ENCODE data around the gene FAM151B.
"Not testable (repeated sequence)": the region's sequence is repeated elsewhere in the genome, so short reads cannot be mapped to it uniquely, and the experiment has no call there.

Gene FAM151B

GRCh38 chr5:80487829-80488721 lies at the start of gene FAM151B:
Gene FAM151B, plus strand, starts transcription at chr5:80488100. Its CDS starts 24 bp downstream, at chr5:80488124.
- peak within 1 kb of the TSS; percentile 87 for H3K4me3 ChIP-seq (ENCODE audit: low read length)
- H3K27ac ChIP-seq (ENCODE audit: low read depth, low read length) = peak within 1 kb of the TSS; percentile 56
- H3K27me3 ChIP-seq (ENCODE audit: control insufficient read depth, insufficient read depth, low read length) = no peaks in the 10 kb centered on the region
- H3K4me1 ChIP-seq (ENCODE audit: control insufficient read depth, insufficient read depth, low read length) = no peaks in the 10 kb centered on the region
- no peaks in the 10 kb centered on the region for H3K36me3 ChIP-seq (ENCODE audit: control insufficient read depth, insufficient read depth, low read length)
- no peak within 1 kb of the TSS for H3K9ac ChIP-seq (ENCODE audit: low read length)

- H3K27me3 ChIP-seq (ENCODE audit: control insufficient read depth, insufficient read depth, low read length) = no peaks in the 10 kb centered on the region
- H3K4me1 ChIP-seq (ENCODE audit: control insufficient read depth, insufficient read depth, low read length) = no peaks in the 10 kb centered on the region
- peaks cover 10% of the 10 kb centered on the region for H3K36me3 ChIP-seq (ENCODE audit: control insufficient read depth, insufficient read depth, low read length)
- H3K27ac ChIP-seq (ENCODE audit: low read depth, low read length) = no peak overlapping the region
- H3K4me3 ChIP-seq (ENCODE audit: low read length) = no peak overlapping the region
- no peak overlapping the region for H3K9ac ChIP-seq (ENCODE audit: low read length)
Measured at GRCh38 chr5:80438739-80439138, 49.2 kb upstream of the FAM151B start.

- Histone ChIP-seq H3K4me1 (ENCODE audit: control insufficient read depth, insufficient read depth, low read length) (no peaks in the 10 kb centered on the region), H3K4me3 (ENCODE audit: low read length) (no peak overlapping the region), H3K36me3 (ENCODE audit: control insufficient read depth, insufficient read depth, low read length) (peaks cover 10% of the 10 kb centered on the region), H3K27me3 (ENCODE audit: control insufficient read depth, insufficient read depth, low read length) (no peaks in the 10 kb centered on the region), H3K27ac (ENCODE audit: low read depth, low read length) (no peak overlapping the region), H3K9ac (ENCODE audit: low read length) (no peak overlapping the region)
Measured at GRCh38 chr5:80439213-80439612, 48.7 kb upstream of the FAM151B start.

GRCh38 chr5:80442742-80443141 lies 45.2 kb upstream of the FAM151B start:
- H3K27me3 ChIP-seq (ENCODE audit: control insufficient read depth, insufficient read depth, low read length) = no peaks in the 10 kb centered on the region
- no peak overlapping the region for H3K9ac ChIP-seq (ENCODE audit: low read length)
- no peaks in the 10 kb centered on the region for H3K4me1 ChIP-seq (ENCODE audit: control insufficient read depth, insufficient read depth, low read length)
- H3K36me3 ChIP-seq (ENCODE audit: control insufficient read depth, insufficient read depth, low read length) = peaks cover 8% of the 10 kb centered on the region
- no peak overlapping the region for H3K27ac ChIP-seq (ENCODE audit: low read depth, low read length)
- no peak overlapping the region for H3K4me3 ChIP-seq (ENCODE audit: low read length)

- Histone ChIP-seq H3K4me1 (ENCODE audit: control insufficient read depth, insufficient read depth, low read length) (no peaks in the 10 kb centered on the region), H3K27me3 (ENCODE audit: control insufficient read depth, insufficient read depth, low read length) (no peaks in the 10 kb centered on the region), H3K27ac (ENCODE audit: low read depth, low read length) (no peak overlapping the region), H3K9ac (ENCODE audit: low read length) (no peak overlapping the region), H3K4me3 (ENCODE audit: low read length) (no peak overlapping the region), H3K36me3 (ENCODE audit: control insufficient read depth, insufficient read depth, low read length) (no peaks in the 10 kb centered on the region)
Measured at GRCh38 chr5:80453366-80453765, 34.5 kb upstream of the FAM151B start.

GRCh38 chr5:80463269-80463668 lies 24.6 kb upstream of the FAM151B start:
- Histone ChIP-seq H3K36me3 (ENCODE audit: control insufficient read depth, insufficient read depth, low read length) (peaks cover 8% of the 10 kb centered on the region), H3K4me3 (ENCODE audit: low read length) (no peak overlapping the region), H3K9ac (ENCODE audit: low read length) (no peak overlapping the region), H3K27me3 (ENCODE audit: control insufficient read depth, insufficient read depth, low read length) (no peaks in the 10 kb centered on the region), H3K27ac (ENCODE audit: low read depth, low read length) (no peak overlapping the region), H3K4me1 (ENCODE audit: control insufficient read depth, insufficient read depth, low read length) (no peaks in the 10 kb centered on the region)

- no peaks in the 10 kb centered on the region for H3K27me3 ChIP-seq (ENCODE audit: control insufficient read depth, insufficient read depth, low read length)
- H3K36me3 ChIP-seq (ENCODE audit: control insufficient read depth, insufficient read depth, low read length) = peaks cover 15% of the 10 kb centered on the region
- no peak overlapping the region for H3K27ac ChIP-seq (ENCODE audit: low read depth, low read length)
- H3K9ac ChIP-seq (ENCODE audit: low read length) = no peak overlapping the region
- H3K4me1 ChIP-seq (ENCODE audit: control insufficient read depth, insufficient read depth, low read length) = no peaks in the 10 kb centered on the region
- H3K4me3 ChIP-seq (ENCODE audit: low read length) = no peak overlapping the region
Measured at GRCh38 chr5:80466669-80467485, 21.0 kb upstream of the FAM151B start.

GRCh38 chr5:80468131-80468530 lies 19.8 kb upstream of the FAM151B start:
- no peaks in the 10 kb centered on the region for H3K4me1 ChIP-seq (ENCODE audit: control insufficient read depth, insufficient read depth, low read length)
- H3K36me3 ChIP-seq (ENCODE audit: control insufficient read depth, insufficient read depth, low read length) = peaks cover 17% of the 10 kb centered on the region
- H3K27me3 ChIP-seq (ENCODE audit: control insufficient read depth, insufficient read depth, low read length) = no peaks in the 10 kb centered on the region
- no peak overlapping the region for H3K4me3 ChIP-seq (ENCODE audit: low read length)
- no peak overlapping the region for H3K9ac ChIP-seq (ENCODE audit: low read length)
- H3K27ac ChIP-seq (ENCODE audit: low read depth, low read length) = no peak overlapping the region

GRCh38 chr5:80470631-80471030 lies 17.3 kb upstream of the FAM151B start:
- H3K4me1 ChIP-seq (ENCODE audit: control insufficient read depth, insufficient read depth, low read length); H3K27ac ChIP-seq (ENCODE audit: low read depth, low read length); H3K27me3 ChIP-seq (ENCODE audit: control insufficient read depth, insufficient read depth, low read length); H3K9ac ChIP-seq (ENCODE audit: low read length); H3K4me3 ChIP-seq (ENCODE audit: low read length): not testable (repeated sequence)
- H3K36me3 ChIP-seq (ENCODE audit: control insufficient read depth, insufficient read depth, low read length) = peaks cover 12% of the 10 kb centered on the region

- no peaks in the 10 kb centered on the region for H3K4me1 ChIP-seq (ENCODE audit: control insufficient read depth, insufficient read depth, low read length)
- no peak overlapping the region for H3K4me3 ChIP-seq (ENCODE audit: low read length)
- H3K9ac ChIP-seq (ENCODE audit: low read length) = no peak overlapping the region
- no peaks in the 10 kb centered on the region for H3K27me3 ChIP-seq (ENCODE audit: control insufficient read depth, insufficient read depth, low read length)
- peaks cover 7% of the 10 kb centered on the region for H3K36me3 ChIP-seq (ENCODE audit: control insufficient read depth, insufficient read depth, low read length)
- H3K27ac ChIP-seq (ENCODE audit: low read depth, low read length) = no peak overlapping the region
Measured at GRCh38 chr5:80474929-80475328, 13.0 kb upstream of the FAM151B start.

GRCh38 chr5:80479713-80480112 lies 8.2 kb upstream of the FAM151B start:
- H3K27me3 ChIP-seq (ENCODE audit: control insufficient read depth, insufficient read depth, low read length) = no peaks in the 10 kb centered on the region
- peaks cover 2% of the 10 kb centered on the region for H3K36me3 ChIP-seq (ENCODE audit: control insufficient read depth, insufficient read depth, low read length)
- no peaks in the 10 kb centered on the region for H3K4me1 ChIP-seq (ENCODE audit: control insufficient read depth, insufficient read depth, low read length)
- no peak overlapping the region for H3K27ac ChIP-seq (ENCODE audit: low read depth, low read length)
- no peak overlapping the region for H3K4me3 ChIP-seq (ENCODE audit: low read length)
- no peak overlapping the region for H3K9ac ChIP-seq (ENCODE audit: low read length)

- peaks cover 2% of the 10 kb centered on the region for H3K36me3 ChIP-seq (ENCODE audit: control insufficient read depth, insufficient read depth, low read length)
- no peaks in the 10 kb centered on the region for H3K27me3 ChIP-seq (ENCODE audit: control insufficient read depth, insufficient read depth, low read length)
- no peaks in the 10 kb centered on the region for H3K4me1 ChIP-seq (ENCODE audit: control insufficient read depth, insufficient read depth, low read length)
- no peak overlapping the region for H3K9ac ChIP-seq (ENCODE audit: low read length)
- no peak overlapping the region for H3K27ac ChIP-seq (ENCODE audit: low read depth, low read length)
- no peak overlapping the region for H3K4me3 ChIP-seq (ENCODE audit: low read length)
Measured at GRCh38 chr5:80480354-80480753, 7.5 kb upstream of the FAM151B start.

All from rectal smooth muscle tissue (tissue), 1 donor.